Mammary epithelial cell (primary cell): ENCODE data around the gene PRPH.
"Not testable (repeated sequence)": the region's sequence is repeated elsewhere in the genome, so short reads cannot be mapped to it uniquely, and the experiment has no call there.

Source experiments
- CTCF ChIP-seq, 2 donors: IDR thresholded peaks in 1 of 2; conservative IDR thresholded peaks in 1 of 2; 2 replicates each; pipeline ENCODE4 v1.5.1; 2011 to 2012; ENCODE audit warnings: inconsistent platforms in 2 of 2, low read length in 2 of 2, mild to moderate bottlenecking in 2 of 2, control low read depth in 1 of 2, low read depth in 1 of 2; ENCODE audit not compliant: insufficient read depth in 1 of 2; ENCODE audit errors: extremely low read depth in 1 of 2
- EZH2 ChIP-seq: IDR thresholded peaks from 2 replicates; pipeline ENCODE4 v1.6.1; 2012; ENCODE audit warnings: low read length, inconsistent platforms, borderline replicate concordance

- TF ChIP-seq CTCF (conservative IDR thresholded peaks at IDR 0.05 in 1 of 2, IDR thresholded peaks at IDR 0.05 in 1 of 2; ENCODE audit: extremely low read depth in 1 of 2, insufficient read depth in 1 of 2, low read depth in 1 of 2, low read length in 2 of 2); EZH2: not testable (repeated sequence)
Measured at GRCh38 chr12:49280545-49280944, 14.4 kb upstream of the PRPH start.
